ENCODE data around the gene PRMT3. TPM values are rescaled to one million over a fixed set of nuclear protein-coding genes. Genes with fewer than 3 reads are reported as not detected.
A peak's percentile ranks its signal among the peaks of the same experiment; 100 is the strongest.

PRMT3 gene
- total RNA-seq, 4 donors from 2014 or later: 15.2 to 38.1 (median 23.0) TPM

DNA sequence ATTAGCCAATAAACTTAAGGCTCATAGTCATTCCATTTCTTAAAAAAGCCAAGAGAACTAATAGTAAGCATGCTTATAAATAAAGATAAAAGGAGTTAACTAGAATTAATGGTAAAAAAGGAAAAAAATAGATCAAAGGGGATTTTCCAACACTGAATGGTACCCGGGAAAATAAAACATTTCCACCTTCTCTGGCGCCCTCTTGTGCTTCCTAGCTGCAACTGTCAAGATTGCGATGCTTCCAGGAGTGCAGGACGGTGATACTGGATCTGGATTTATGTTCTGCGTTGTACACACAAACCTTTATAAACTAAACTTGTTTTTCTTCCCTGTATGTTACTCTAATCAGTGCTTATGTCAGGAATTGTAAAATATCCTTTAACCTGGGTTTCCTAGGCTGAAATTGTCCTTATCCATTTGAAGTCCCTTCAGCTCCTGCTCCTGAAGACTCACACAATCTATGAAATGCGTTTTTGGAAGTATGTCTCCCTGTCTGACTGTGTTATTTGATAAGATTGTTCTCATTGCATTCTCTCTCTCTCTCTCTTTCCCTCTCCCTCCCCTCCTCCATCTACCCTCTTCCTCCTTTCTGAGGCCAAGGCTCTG, 33.6 kb upstream of the PRMT3 start:
- intact Hi-C loops (cut with DNase I): loop anchor here (10.0 kb wide), 2 partner anchors 229 to 399 kb away; no protein-coding TSS in a partner anchor
- peaks cover 0 to 10% (median 0%) of the 10 kb centered on the region in 3 donors for H3K4me1 ChIP-seq
- no peak overlapping the region for H3K4me3 ChIP-seq
- no peak for TF ChIP-seq POLR2A (IDR thresholded peaks at IDR 0.05)
- TF ChIP-seq, protein P1, sequence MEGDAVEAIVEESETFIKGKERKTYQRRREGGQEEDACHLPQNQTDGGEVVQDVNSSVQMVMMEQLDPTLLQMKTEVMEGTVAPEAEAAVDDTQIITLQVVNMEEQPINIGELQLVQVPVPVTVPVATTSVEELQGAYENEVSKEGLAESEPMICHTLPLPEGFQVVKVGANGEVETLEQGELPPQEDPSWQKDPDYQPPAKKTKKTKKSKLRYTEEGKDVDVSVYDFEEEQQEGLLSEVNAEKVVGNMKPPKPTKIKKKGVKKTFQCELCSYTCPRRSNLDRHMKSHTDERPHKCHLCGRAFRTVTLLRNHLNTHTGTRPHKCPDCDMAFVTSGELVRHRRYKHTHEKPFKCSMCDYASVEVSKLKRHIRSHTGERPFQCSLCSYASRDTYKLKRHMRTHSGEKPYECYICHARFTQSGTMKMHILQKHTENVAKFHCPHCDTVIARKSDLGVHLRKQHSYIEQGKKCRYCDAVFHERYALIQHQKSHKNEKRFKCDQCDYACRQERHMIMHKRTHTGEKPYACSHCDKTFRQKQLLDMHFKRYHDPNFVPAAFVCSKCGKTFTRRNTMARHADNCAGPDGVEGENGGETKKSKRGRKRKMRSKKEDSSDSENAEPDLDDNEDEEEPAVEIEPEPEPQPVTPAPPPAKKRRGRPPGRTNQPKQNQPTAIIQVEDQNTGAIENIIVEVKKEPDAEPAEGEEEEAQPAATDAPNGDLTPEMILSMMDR (IDR thresholded peaks at IDR 0.05): peak; percentile 44 to 77 (median 69)
- DNase-seq: no peak
- peaks cover 0 to 4% (median 0%) of the 10 kb centered on the region in 4 donors for H3K27me3 ChIP-seq
- no peak overlapping the region for H3K27ac ChIP-seq
- no peaks in the 10 kb centered on the region for H3K9me3 ChIP-seq
- H3K36me3 ChIP-seq: no peaks in the 10 kb centered on the region
- WGBS, 2 donors: 8 to 10% methylated on average over 6 of the region's 6 CpGs

DNA sequence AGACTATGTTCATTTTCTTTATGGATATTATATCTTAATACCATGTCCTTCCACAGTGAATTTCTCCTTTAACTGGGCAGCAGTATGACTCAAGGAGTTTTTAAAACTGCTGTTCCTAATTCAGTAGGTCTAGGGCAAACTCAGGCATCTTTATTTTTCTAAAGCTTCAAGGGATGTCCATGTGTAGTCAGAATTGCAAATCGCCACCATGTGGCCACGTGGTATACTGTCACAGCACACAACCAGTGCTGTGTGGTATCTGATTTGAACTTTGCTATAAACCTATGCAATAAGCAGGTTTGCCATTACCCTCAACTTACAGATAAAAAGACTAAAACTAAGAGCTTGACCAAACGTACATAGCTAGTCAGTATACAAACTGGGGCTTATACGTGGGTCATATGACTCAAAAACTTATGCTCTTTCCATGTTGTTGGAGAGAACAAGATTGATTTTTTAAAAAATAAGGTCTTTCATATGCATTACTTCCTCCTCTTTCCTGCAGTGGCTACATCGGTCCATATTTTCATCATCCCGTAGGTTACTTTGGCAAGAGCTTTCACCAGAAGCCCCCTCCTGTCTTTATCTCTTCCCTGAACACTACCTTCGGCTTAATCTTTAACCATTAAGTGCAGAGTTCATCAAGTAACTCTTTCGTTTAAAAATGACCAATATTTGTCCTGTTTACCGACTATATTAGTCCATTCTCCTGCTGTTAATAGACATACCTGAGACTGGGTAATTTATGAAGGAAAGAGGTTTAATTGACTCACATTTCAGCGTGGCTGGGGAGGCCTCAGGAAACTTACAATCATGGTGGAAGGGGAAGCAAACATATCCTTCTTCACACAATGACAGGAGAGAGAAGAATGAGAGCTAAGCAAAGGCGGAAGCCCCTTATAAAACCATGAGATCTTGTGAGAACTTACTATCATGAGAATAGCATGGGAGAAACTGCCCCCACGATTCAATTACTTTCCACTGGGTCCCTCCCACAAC, 32.0 kb upstream of the PRMT3 start:
- Histone ChIP-seq H3K9me3 (no peaks in the 10 kb centered on the region), H3K4me1 (peaks cover 0 to 10% (median 0%) of the 10 kb centered on the region in 3 donors), H3K27ac (no peak overlapping the region), H3K36me3 (no peaks in the 10 kb centered on the region), H3K4me3 (no peak overlapping the region), H3K27me3 (peaks cover 0 to 4% (median 0%) of the 10 kb centered on the region in 4 donors)
- DNase-seq: no peak
- TF ChIP-seq, protein P1 (IDR thresholded peaks at IDR 0.05): peak in 5 of 6 experiments; percentile 40 to 62 (median 48)
- TF ChIP-seq POLR2A (IDR thresholded peaks at IDR 0.05): no peak
- 50 to 54% methylated on average over 11 to 12 of the region's 12 CpGs for WGBS, 2 donors
- intact Hi-C loops (cut with DNase I): loop anchor here (10.0 kb wide), 2 partner anchors 231 to 401 kb away; no protein-coding TSS in a partner anchor

DNA sequence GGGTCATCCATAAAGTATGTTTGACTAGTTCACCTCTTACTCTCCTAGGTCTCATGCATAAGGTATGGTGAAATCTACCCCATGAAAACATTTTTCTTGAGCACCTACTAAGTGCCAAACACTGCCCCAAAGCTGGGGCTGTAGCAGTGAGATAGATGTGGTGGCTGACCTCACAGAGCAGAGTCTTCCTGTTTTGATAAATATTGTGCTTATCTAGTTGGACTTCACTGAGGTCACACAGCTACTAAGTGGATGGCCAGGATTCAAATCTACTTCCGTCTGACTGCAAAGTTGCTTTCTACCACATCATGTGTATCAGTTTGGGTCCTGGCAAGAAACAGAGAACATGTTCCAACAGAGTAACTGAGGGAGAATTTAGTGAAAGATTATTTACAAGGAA, 30.4 kb upstream of the PRMT3 start:
- intact Hi-C loops (cut with DNase I): loop anchor here (10.0 kb wide), 2 partner anchors 232 to 402 kb away; no protein-coding TSS in a partner anchor
- WGBS, 2 donors: 29 to 33% methylated on average over 1 of the region's 1 CpG
- Histone ChIP-seq H3K4me3 (no peak overlapping the region), H3K36me3 (no peaks in the 10 kb centered on the region), H3K27ac (no peak overlapping the region), H3K9me3 (no peaks in the 10 kb centered on the region), H3K4me1 (no peaks in the 10 kb centered on the region), H3K27me3 (peaks cover 0 to 4% (median 0%) of the 10 kb centered on the region in 4 donors)
- TF ChIP-seq, protein P1 (IDR thresholded peaks at IDR 0.05): no peak
- TF ChIP-seq POLR2A (IDR thresholded peaks at IDR 0.05): no peak
- no peak for DNase-seq

DNA sequence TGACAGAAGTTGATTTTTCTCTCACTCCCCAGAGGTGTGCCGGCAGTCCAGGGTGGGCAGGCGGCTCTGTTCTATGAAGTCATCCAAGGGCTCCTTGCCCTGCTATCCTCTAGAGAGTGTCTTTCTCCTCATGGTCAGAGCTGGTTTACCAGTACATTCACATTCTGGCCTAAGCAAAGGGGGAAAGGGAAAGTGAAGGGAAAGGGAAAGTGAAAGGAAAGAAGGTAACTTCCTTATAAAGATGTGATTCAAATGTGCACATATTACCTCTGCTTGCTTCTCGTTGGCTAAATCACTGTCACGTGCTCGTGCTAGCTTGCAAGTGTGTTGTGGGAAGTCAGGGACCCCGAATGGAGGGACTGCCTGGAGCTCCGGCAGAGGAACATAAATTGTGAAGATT, 26.9 kb upstream of the PRMT3 start:
- H3K27ac ChIP-seq: no peak overlapping the region
- H3K9me3 ChIP-seq: no peaks in the 10 kb centered on the region
- no peak for DNase-seq
- 42 to 54% methylated on average over 6 to 7 of the region's 7 CpGs for WGBS, 2 donors
- H3K4me1 ChIP-seq: peaks cover 10 to 28% (median 20%) of the 10 kb centered on the region in 3 donors
- intact Hi-C loops (cut with DNase I): no loop called here
- H3K27me3 ChIP-seq: no peaks in the 10 kb centered on the region
- no peaks in the 10 kb centered on the region for H3K36me3 ChIP-seq
- TF ChIP-seq POLR2A (IDR thresholded peaks at IDR 0.05): no peak
- TF ChIP-seq, protein P1 (IDR thresholded peaks at IDR 0.05): no peak
- H3K4me3 ChIP-seq: no peak overlapping the region

Data from esophagus squamous epithelium (tissue), 5 donors.